CD4-positive, alpha-beta T cell (primary cell): ENCODE measurements around the gene IL3. TPM values are rescaled to one million over a fixed set of nuclear protein-coding genes. Genes with fewer than 3 reads are reported as not detected.
A peak's percentile ranks its signal among the peaks of the same experiment; 100 is the strongest.

Source experiments
- ATAC-seq: fragments of 200-7000 bp; cut with Tn5 transposase; one replicate; pipeline ENCODE4 v1.10.0; 2022; ENCODE audit warnings: mild to moderate bottlenecking; ENCODE audit not compliant: poor library complexity
- CTCF ChIA-PET: fragments of 350-600 bp; sonication (Branson Sonifier 250); formaldehyde crosslinking; loops from one replicate; lab custom pipeline; 2021; ENCODE audit warnings: antibody characterized with exemption, inconsistent platforms; lab: Charles Lee
- POLR2A ChIA-PET: fragments of 350-600 bp; sonication (Branson Sonifier 250); formaldehyde crosslinking; loops from one replicate; lab custom pipeline; 2021; ENCODE audit warnings: antibody characterized with exemption, inconsistent platforms; lab: Charles Lee
- DNase-seq, 14 experiments: peaks; one replicate each; pipeline ENCODE4 v3.0.0-alpha.2; 2013 to 2020; ENCODE audit warnings: mixed read lengths in 2 of 14
- H3K27ac ChIP-seq, 2 donors: one replicate each; pipeline versions ENCODE4 v1.5.1 to v1.7.0; 2013; ENCODE audit warnings: low read length in 2 of 2, low read depth in 1 of 2, mild to moderate bottlenecking in 1 of 2
- H3K27me3 ChIP-seq, 2 experiments: 1 replicate in 1 of 2; 2 replicates in 1 of 2; pipeline versions ENCODE4 v1.6.1 to v1.7.0; 2013; ENCODE audit warnings: low read length in 2 of 2, control low read depth in 1 of 2, mild to moderate bottlenecking in 1 of 2, moderate library complexity in 1 of 2; ENCODE audit not compliant: insufficient read depth in 2 of 2, control insufficient read depth in 1 of 2
- H3K36me3 ChIP-seq: one replicate; pipeline ENCODE4 v1.6.1; 2013; ENCODE audit warnings: low read length, control low read depth; ENCODE audit not compliant: insufficient read depth
- H3K4me1 ChIP-seq: one replicate; pipeline ENCODE4 v1.6.1; 2013; ENCODE audit warnings: low read length, control low read depth; ENCODE audit not compliant: insufficient read depth
- H3K4me3 ChIP-seq: one replicate; pipeline ENCODE4 v1.5.1; 2013; ENCODE audit warnings: mild to moderate bottlenecking, low read length, moderate library complexity
- H3K9me3 ChIP-seq, 2 experiments: 1 replicate in 1 of 2; 2 replicates in 1 of 2; pipeline versions ENCODE4 v1.6.1 to v1.7.0; 2013; ENCODE audit warnings: low read length in 2 of 2, mild to moderate bottlenecking in 2 of 2, control low read depth in 1 of 2, moderate library complexity in 1 of 2; ENCODE audit not compliant: control insufficient read depth in 1 of 2, insufficient read depth in 1 of 2
- H3K27ac Mint-ChIP-seq: one replicate; pipeline ENCODE4 v1.8.0; 2020; ENCODE audit warnings: mixed read lengths
- H3K27me3 Mint-ChIP-seq: one replicate; pipeline ENCODE4 v1.8.0; 2021; ENCODE audit warnings: mixed read lengths
- H3K36me3 Mint-ChIP-seq: one replicate; pipeline ENCODE4 v1.8.0; 2021; ENCODE audit warnings: low read depth, mixed read lengths
- H3K4me1 Mint-ChIP-seq: one replicate; pipeline ENCODE4 v1.8.0; 2021; ENCODE audit warnings: low read depth, mixed read lengths
- H3K4me3 Mint-ChIP-seq: one replicate; pipeline ENCODE4 v1.8.0; 2020; ENCODE audit warnings: mild to moderate bottlenecking, mixed read lengths
- H3K9me3 Mint-ChIP-seq: one replicate; pipeline ENCODE4 v1.8.0; 2020; ENCODE audit warnings: mixed read lengths
- intact Hi-C, 2 experiments: fragments of 100-400 bp; cut with DNase I in 1 of 2; cut with micrococcal nuclease in 1 of 2; formaldehyde crosslinking; loops; one replicate each; pipeline versions ENCODE4 v1.15.1 to v1.9.0; 2023 to 2025; cut with DNase I, micrococcal nuclease
- total RNA-seq, 174 experiments: library from RNA in 2 of 174; stranded (reverse) in 2 of 174; gene quantifications; one replicate each; pipeline ENCODE4 v1.2.3 and lab custom pipeline; 2021 to 2026
- TF ChIP-seq, protein P1 (sequence below): fragments of 200-600 bp; IDR thresholded peaks from one replicate; pipeline ENCODE4 v1.8.0; 2022; ENCODE audit warnings: antibody characterized with exemption, mild to moderate bottlenecking

Gene IL3
- total RNA-seq, 2 experiments from 2014 or later: not detected

DNA sequence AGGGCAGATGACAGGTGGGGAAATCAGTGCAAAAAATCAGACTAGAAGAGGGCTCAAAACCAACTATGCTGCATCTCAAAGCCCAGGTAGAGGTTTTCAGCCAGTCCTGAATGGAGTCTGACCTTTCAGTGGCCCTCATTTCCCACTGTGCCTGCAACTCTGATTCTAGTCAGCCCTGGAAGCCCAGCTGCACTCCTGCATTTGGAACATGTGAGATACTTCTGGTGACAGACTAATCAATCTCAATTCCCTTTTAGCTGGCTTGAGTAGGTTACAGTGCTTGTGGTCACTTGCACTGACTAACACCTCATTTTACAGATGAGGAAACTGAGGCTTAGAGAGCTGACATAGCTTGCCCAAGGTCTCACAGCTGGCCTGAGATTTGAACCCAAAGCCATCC lies 41.1 kb upstream of the IL3 start:
- intact Hi-C loops: no loop called here
- CTCF ChIA-PET: no interaction called here

DNA sequence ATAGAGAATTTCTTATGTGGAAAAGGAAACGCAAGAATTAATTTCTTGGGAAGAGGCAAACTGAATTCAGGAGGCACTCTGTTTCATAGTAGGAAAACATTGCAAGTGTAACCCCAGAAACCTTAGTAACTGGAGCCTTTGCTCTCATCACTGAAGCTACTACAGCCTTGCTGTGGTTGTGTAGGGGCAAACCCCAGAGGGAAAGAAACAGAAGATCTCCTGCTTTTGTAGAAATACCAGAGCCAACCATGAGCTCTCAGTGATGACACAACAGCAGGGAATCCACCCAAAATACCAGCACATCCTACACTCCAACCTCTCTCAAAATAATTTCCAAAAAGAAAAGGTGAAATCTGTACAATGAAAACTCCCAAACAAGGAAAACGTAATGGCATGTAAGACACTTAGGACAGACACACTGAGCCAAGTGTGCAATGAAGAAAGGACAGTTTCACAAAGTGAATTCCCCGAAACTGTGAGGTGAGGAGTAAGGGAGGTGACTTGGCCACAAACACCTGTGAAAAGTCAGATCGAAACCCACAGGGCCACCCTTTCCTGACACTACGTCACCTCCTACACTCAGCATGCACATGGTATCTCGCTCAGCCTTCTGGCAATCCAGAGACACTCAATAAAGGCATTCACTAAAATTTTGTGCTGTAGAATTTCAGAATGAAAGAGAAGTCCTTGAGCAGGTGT lies 40.4 kb upstream of the IL3 start:
- Histone ChIP-seq H3K36me3 (no peaks in the 10 kb centered on the region), H3K27me3 (no peaks in the 10 kb centered on the region), H3K9me3 (no peaks in the 10 kb centered on the region), H3K4me3 (no peak overlapping the region), H3K27ac (peak overlapping the region in 1 of 2 donors; percentile 55), H3K4me1 (peaks cover 48% of the 10 kb centered on the region)
- H3K36me3 Mint-ChIP-seq: no peaks in the 10 kb centered on the region
- ATAC-seq (peak; percentile 94), DNase-seq (peak; percentile 29 to 91 (median 54))
- CTCF ChIA-PET: no interaction called here
- H3K27me3 Mint-ChIP-seq: peaks cover 17% of the 10 kb centered on the region
- peak overlapping the region; percentile 85 for H3K27ac Mint-ChIP-seq
- H3K9me3 Mint-ChIP-seq: no peaks in the 10 kb centered on the region
- H3K4me3 Mint-ChIP-seq: peak overlapping the region; percentile 26
- intact Hi-C loops: loop anchor here in 1 of 2 experiments (5.0 kb wide), 1 partner anchor 37 kb away; no protein-coding TSS in a partner anchor
- POLR2A ChIA-PET: interaction anchor here (1.1 kb wide), 1 partner anchor 8 kb away, joined by 3 read pairs; the partner anchor contains the start of gene ACSL6
- TF ChIP-seq, protein P1, sequence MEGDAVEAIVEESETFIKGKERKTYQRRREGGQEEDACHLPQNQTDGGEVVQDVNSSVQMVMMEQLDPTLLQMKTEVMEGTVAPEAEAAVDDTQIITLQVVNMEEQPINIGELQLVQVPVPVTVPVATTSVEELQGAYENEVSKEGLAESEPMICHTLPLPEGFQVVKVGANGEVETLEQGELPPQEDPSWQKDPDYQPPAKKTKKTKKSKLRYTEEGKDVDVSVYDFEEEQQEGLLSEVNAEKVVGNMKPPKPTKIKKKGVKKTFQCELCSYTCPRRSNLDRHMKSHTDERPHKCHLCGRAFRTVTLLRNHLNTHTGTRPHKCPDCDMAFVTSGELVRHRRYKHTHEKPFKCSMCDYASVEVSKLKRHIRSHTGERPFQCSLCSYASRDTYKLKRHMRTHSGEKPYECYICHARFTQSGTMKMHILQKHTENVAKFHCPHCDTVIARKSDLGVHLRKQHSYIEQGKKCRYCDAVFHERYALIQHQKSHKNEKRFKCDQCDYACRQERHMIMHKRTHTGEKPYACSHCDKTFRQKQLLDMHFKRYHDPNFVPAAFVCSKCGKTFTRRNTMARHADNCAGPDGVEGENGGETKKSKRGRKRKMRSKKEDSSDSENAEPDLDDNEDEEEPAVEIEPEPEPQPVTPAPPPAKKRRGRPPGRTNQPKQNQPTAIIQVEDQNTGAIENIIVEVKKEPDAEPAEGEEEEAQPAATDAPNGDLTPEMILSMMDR: no peak
- peaks cover 46% of the 10 kb centered on the region for H3K4me1 Mint-ChIP-seq

More for the DNA sequence above, 41.1 kb upstream of the IL3 start:
- H3K27ac Mint-ChIP-seq: no peak overlapping the region
- peaks cover 23% of the 10 kb centered on the region for H3K27me3 Mint-ChIP-seq
- H3K4me3 ChIP-seq: no peak overlapping the region
- H3K4me1 Mint-ChIP-seq: peaks cover 46% of the 10 kb centered on the region
- no peaks in the 10 kb centered on the region for H3K9me3 Mint-ChIP-seq
- peak in 1 of 14 experiments; percentile 6 for DNase-seq
- ATAC-seq: no peak
- H3K4me3 Mint-ChIP-seq: no peak overlapping the region
- POLR2A ChIA-PET: interaction anchor here (1.1 kb wide), 1 partner anchor 8 kb away, joined by 3 read pairs; the partner anchor contains the start of gene ACSL6
- peak overlapping the region in 1 of 2 donors; percentile 42 for H3K27ac ChIP-seq
- H3K4me1 ChIP-seq: peaks cover 47% of the 10 kb centered on the region
- TF ChIP-seq, protein P1: no peak
- H3K27me3 ChIP-seq: no peaks in the 10 kb centered on the region
- H3K36me3 ChIP-seq: no peaks in the 10 kb centered on the region
- no peaks in the 10 kb centered on the region for H3K9me3 ChIP-seq
- H3K36me3 Mint-ChIP-seq: no peaks in the 10 kb centered on the region

DNA sequence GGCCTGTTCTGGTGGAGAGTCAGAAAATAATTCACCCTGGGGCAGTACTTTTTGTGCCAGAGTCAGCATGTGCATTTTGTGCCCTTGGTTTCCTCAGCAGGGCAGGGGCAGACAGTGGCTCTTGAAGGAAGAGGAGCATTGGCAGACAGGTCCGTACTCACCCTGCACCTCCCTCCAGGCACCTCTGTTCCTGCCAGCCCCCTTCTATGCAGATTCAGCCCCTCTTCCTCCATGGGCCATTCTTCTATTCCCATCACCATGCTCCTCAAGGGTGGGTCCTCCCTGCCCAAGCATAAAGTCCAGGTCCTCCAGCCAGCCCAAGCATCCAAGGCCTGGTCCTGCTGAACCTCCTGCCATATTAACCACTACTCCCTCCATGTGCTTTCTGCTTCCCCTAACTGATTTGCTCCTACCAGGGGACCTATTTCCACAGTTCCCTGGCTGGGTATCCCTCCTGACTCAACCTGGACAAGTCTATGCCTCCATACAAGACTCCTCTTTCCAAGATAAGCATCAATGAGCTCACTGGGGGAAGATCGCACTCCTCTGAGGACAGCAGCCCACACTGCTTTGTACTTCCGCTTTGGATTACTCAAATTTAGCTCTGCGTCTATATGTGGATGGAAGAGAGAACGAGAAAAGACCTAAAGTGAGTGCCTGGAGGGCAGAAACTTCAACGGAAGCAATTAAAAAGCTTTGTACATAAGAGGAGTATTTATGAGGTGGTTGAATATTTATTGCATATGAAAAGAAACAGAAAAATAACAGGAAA lies 39.7 kb upstream of the IL3 start:
- ChIA-PET CTCF (interaction anchor here (0.9 kb wide), 1 partner anchor 13 kb away, joined by 3 read pairs; no protein-coding TSS in a partner anchor), POLR2A (interaction anchor here (1.1 kb wide), 1 partner anchor 9 kb away, joined by 3 read pairs; the partner anchor contains the start of gene ACSL6)
- Mint-ChIP-seq H3K27me3 (peaks cover 13% of the 10 kb centered on the region), H3K27ac (peak overlapping the region; percentile 85), H3K4me1 (peaks cover 46% of the 10 kb centered on the region), H3K4me3 (no peak overlapping the region), H3K9me3 (no peaks in the 10 kb centered on the region), H3K36me3 (no peaks in the 10 kb centered on the region)
- Histone ChIP-seq H3K36me3 (no peaks in the 10 kb centered on the region), H3K9me3 (no peaks in the 10 kb centered on the region), H3K4me1 (peaks cover 55% of the 10 kb centered on the region), H3K27ac (peak overlapping the region in 1 of 2 donors; percentile 55), H3K4me3 (no peak overlapping the region), H3K27me3 (no peaks in the 10 kb centered on the region)
- ATAC-seq (peak; percentile 22), DNase-seq (peak in 2 of 14 experiments; percentile 18 to 34)
- TF ChIP-seq, protein P1: no peak
- intact Hi-C loops: loop anchor here in 1 of 2 experiments (5.0 kb wide), 1 partner anchor 37 kb away; no protein-coding TSS in a partner anchor
